KOPT-K1 (cell line): ENCODE measurements around the gene DOK5.

Experiments used
- H3K27ac ChIP-seq: fragments of 200-600 bp; sonication (generic); 2 replicates; pipeline ENCODE4 v1.5.1; 2016; ENCODE audit warnings: antibody characterized with exemption, mild to moderate bottlenecking, low read depth, low read length; ENCODE audit not compliant: poor library complexity, severe bottlenecking
- H3K36me3 ChIP-seq: fragments of 200-600 bp; sonication (generic); 2 replicates; pipeline ENCODE4 v1.5.1; 2017; ENCODE audit warnings: antibody characterized with exemption, mild to moderate bottlenecking, low read length, moderate library complexity; ENCODE audit not compliant: insufficient read depth
- H3K9me3 ChIP-seq: fragments of 200-600 bp; sonication (generic); 2 replicates; pipeline ENCODE4 v1.5.1; 2017; ENCODE audit warnings: antibody characterized with exemption, low read length, mild to moderate bottlenecking; ENCODE audit not compliant: insufficient read depth, poor library complexity, severe bottlenecking

Gene DOK5

GRCh38 chr20:54517241-54517975, 42.0 kb downstream of the DOK5 start:
- H3K9me3 ChIP-seq: peaks cover 6% of the 10 kb centered on the region
- no peaks in the 10 kb centered on the region for H3K36me3 ChIP-seq
- no peak overlapping the region for H3K27ac ChIP-seq

GRCh38 chr20:54524849-54525248, 49.5 kb downstream of the DOK5 start:
- H3K9me3 ChIP-seq: no peaks in the 10 kb centered on the region
- no peaks in the 10 kb centered on the region for H3K36me3 ChIP-seq
- H3K27ac ChIP-seq: no peak overlapping the region

- H3K9me3 ChIP-seq: no peaks in the 10 kb centered on the region
- H3K27ac ChIP-seq: no peak overlapping the region
- H3K36me3 ChIP-seq: no peaks in the 10 kb centered on the region
Observed at GRCh38 chr20:54525916-54526590, 50.7 kb downstream of the DOK5 start.

- H3K9me3 ChIP-seq: no peaks in the 10 kb centered on the region
- H3K36me3 ChIP-seq: no peaks in the 10 kb centered on the region
- H3K27ac ChIP-seq: no peak overlapping the region
Observed at GRCh38 chr20:54526801-54527200, 51.4 kb downstream of the DOK5 start.

- no peaks in the 10 kb centered on the region for H3K9me3 ChIP-seq
Observed at GRCh38 chr20:54532573-54532972, 57.2 kb downstream of the DOK5 start.

GRCh38 chr20:54534101-54534500, 58.7 kb downstream of the DOK5 start:
- Histone ChIP-seq H3K9me3 (no peaks in the 10 kb centered on the region), H3K27ac (no peak overlapping the region), H3K36me3 (no peaks in the 10 kb centered on the region)

More at GRCh38 chr20:54532573-54532972, 57.2 kb downstream of the DOK5 start:
- H3K27ac ChIP-seq: no peak overlapping the region
- no peaks in the 10 kb centered on the region for H3K36me3 ChIP-seq

GRCh38 chr20:54535033-54535432, 59.6 kb downstream of the DOK5 start:
- Histone ChIP-seq H3K27ac (no peak overlapping the region), H3K9me3 (no peaks in the 10 kb centered on the region), H3K36me3 (no peaks in the 10 kb centered on the region)

- no peaks in the 10 kb centered on the region for H3K36me3 ChIP-seq
- no peak overlapping the region for H3K27ac ChIP-seq
Observed at GRCh38 chr20:54535746-54536145, 60.4 kb downstream of the DOK5 start.

GRCh38 chr20:54539521-54540046, 64.2 kb downstream of the DOK5 start:
- Histone ChIP-seq H3K27ac (no peak overlapping the region), H3K36me3 (no peaks in the 10 kb centered on the region), H3K9me3 (no peaks in the 10 kb centered on the region)

More at GRCh38 chr20:54535746-54536145, 60.4 kb downstream of the DOK5 start:
- no peaks in the 10 kb centered on the region for H3K9me3 ChIP-seq

GRCh38 chr20:54543369-54543768, 68.0 kb downstream of the DOK5 start:
- Histone ChIP-seq H3K36me3 (no peaks in the 10 kb centered on the region), H3K27ac (no peak overlapping the region), H3K9me3 (no peaks in the 10 kb centered on the region)

- Histone ChIP-seq H3K27ac (no peak overlapping the region), H3K9me3 (no peaks in the 10 kb centered on the region), H3K36me3 (no peaks in the 10 kb centered on the region)
Observed at GRCh38 chr20:54545676-54546358, 70.4 kb downstream of the DOK5 start.

GRCh38 chr20:54548849-54549248, 73.5 kb downstream of the DOK5 start:
- Histone ChIP-seq H3K9me3 (no peaks in the 10 kb centered on the region), H3K36me3 (no peaks in the 10 kb centered on the region), H3K27ac (no peak overlapping the region)

GRCh38 chr20:54549658-54550326, 74.4 kb downstream of the DOK5 start:
- H3K27ac ChIP-seq: no peak overlapping the region
- no peaks in the 10 kb centered on the region for H3K9me3 ChIP-seq
- H3K36me3 ChIP-seq: no peaks in the 10 kb centered on the region

- Histone ChIP-seq H3K27ac (no peak overlapping the region), H3K9me3 (no peaks in the 10 kb centered on the region), H3K36me3 (no peaks in the 10 kb centered on the region)
Observed at GRCh38 chr20:54550776-54551396, 75.5 kb downstream of the DOK5 start.
